ENCODE results near the gene MCTP2.

DNA sequence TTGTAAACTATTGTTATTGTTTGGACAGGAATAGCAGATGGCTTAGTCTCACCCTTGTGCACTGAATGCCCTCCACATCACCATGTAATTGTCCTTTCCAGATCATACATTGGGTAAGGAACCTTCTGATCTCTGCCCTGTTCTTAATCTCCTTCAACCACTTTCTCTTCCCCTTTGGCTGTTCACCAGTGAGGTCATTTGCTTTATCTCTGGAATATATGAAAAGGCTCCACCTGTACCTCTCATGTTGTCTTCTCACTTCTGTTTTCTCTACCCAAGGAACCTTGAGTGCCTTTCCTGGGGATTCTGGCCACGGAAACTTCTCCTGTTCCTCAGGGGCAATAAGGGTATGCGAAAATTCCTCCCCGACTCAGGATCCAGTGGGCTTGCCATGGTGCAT lies 28.5 kb downstream of the MCTP2 start:
- TF ChIP-seq, protein P1, sequence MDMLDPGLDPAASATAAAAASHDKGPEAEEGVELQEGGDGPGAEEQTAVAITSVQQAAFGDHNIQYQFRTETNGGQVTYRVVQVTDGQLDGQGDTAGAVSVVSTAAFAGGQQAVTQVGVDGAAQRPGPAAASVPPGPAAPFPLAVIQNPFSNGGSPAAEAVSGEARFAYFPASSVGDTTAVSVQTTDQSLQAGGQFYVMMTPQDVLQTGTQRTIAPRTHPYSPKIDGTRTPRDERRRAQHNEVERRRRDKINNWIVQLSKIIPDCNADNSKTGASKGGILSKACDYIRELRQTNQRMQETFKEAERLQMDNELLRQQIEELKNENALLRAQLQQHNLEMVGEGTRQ (CRISPR knock-in tag; IDR thresholded peaks at IDR 0.05) = no peak
- TF ChIP-seq CTCF (IDR thresholded peaks at IDR 0.05) = no peak

Measured in WTC11 (cell line).